Stimulated activated CD4-positive, alpha-beta T cell treated with anti-CD3 and anti-CD28 coated beads, Interleukin-2, amount 100 ng/mL, for 24 hours (primary cell): ENCODE measurements around the gene IGSF6.
"Not testable (repeated sequence)": the region's sequence is repeated elsewhere in the genome, so short reads cannot be mapped to it uniquely, and the experiment has no call there.

Experiments used
- DNase-seq, 2 donors: peaks; one replicate each; pipeline ENCODE4 v3.0.0-alpha.2; 2020

Gene IGSF6

GRCh38 chr16:21628121-21628726 lies 24.2 kb downstream of the IGSF6 start:
- no peak for DNase-seq

GRCh38 chr16:21626659-21627277 lies 25.6 kb downstream of the IGSF6 start:
- DNase-seq = no peak

- no peak for DNase-seq
Measured at GRCh38 chr16:21625026-21625425, 27.4 kb downstream of the IGSF6 start.

- DNase-seq = no peak
Measured at GRCh38 chr16:21622545-21622944, 29.9 kb downstream of the IGSF6 start.

- no peak for DNase-seq
Measured at GRCh38 chr16:21620592-21620991, 31.8 kb downstream of the IGSF6 start.

- no peak for DNase-seq
Measured at GRCh38 chr16:21619765-21620425, 32.5 kb downstream of the IGSF6 start.

GRCh38 chr16:21618281-21618680 lies 34.1 kb downstream of the IGSF6 start:
- no peak for DNase-seq

- no peak for DNase-seq
Measured at GRCh38 chr16:21617607-21618006, 34.8 kb downstream of the IGSF6 start.

GRCh38 chr16:21614896-21615295 lies 37.5 kb downstream of the IGSF6 start:
- DNase-seq = no peak

- no peak for DNase-seq
Measured at GRCh38 chr16:21613781-21614180, 38.6 kb downstream of the IGSF6 start.

GRCh38 chr16:21613361-21613760 lies 39.0 kb downstream of the IGSF6 start:
- no peak for DNase-seq

GRCh38 chr16:21611556-21612384 lies 40.6 kb downstream of the IGSF6 start:
- DNase-seq = no peak

- no peak for DNase-seq
Measured at GRCh38 chr16:21611198-21611555, 41.2 kb downstream of the IGSF6 start.

GRCh38 chr16:21610766-21611165 lies 41.6 kb downstream of the IGSF6 start:
- DNase-seq = no peak

GRCh38 chr16:21610006-21610544 lies 42.3 kb downstream of the IGSF6 start:
- DNase-seq = no peak

- DNase-seq = no peak
Measured at GRCh38 chr16:21608639-21609328, 43.6 kb downstream of the IGSF6 start.

- not testable (repeated sequence) for DNase-seq
Measured at GRCh38 chr16:21605848-21606247, 46.6 kb downstream of the IGSF6 start.

GRCh38 chr16:21603928-21604327 lies 48.5 kb downstream of the IGSF6 start:
- DNase-seq = no peak

- DNase-seq = no peak
Measured at GRCh38 chr16:21602785-21603184, 49.6 kb downstream of the IGSF6 start.

- no peak for DNase-seq
Measured at GRCh38 chr16:21600031-21600773, 52.2 kb downstream of the IGSF6 start.

GRCh38 chr16:21599122-21600030 lies 53.0 kb downstream of the IGSF6 start, which contains the start of gene METTL9:
Gene METTL9 (plus strand): TSS chr16:21599577. CDS start chr16:21599734, 157 bp downstream.
- DNase-seq = peak; percentile 94
